Breast epithelium (tissue), 3 donors: ENCODE results near the gene PNPLA7.

Experiments used
- POLR2A ChIP-seq: fragments of 450-650 bp; IDR thresholded peaks from one replicate; pipeline ENCODE4 v1.6.1; 2016; ENCODE audit warnings: antibody characterized with exemption, mild to moderate bottlenecking, moderate library complexity
- TF ChIP-seq, protein P1 (sequence below), 3 donors: fragments of 450-650 bp; IDR thresholded peaks; one replicate each; pipeline ENCODE4 v1.5.1; 2016 to 2017; ENCODE audit warnings: antibody characterized with exemption in 3 of 3, mild to moderate bottlenecking in 3 of 3, moderate library complexity in 3 of 3

DNA sequence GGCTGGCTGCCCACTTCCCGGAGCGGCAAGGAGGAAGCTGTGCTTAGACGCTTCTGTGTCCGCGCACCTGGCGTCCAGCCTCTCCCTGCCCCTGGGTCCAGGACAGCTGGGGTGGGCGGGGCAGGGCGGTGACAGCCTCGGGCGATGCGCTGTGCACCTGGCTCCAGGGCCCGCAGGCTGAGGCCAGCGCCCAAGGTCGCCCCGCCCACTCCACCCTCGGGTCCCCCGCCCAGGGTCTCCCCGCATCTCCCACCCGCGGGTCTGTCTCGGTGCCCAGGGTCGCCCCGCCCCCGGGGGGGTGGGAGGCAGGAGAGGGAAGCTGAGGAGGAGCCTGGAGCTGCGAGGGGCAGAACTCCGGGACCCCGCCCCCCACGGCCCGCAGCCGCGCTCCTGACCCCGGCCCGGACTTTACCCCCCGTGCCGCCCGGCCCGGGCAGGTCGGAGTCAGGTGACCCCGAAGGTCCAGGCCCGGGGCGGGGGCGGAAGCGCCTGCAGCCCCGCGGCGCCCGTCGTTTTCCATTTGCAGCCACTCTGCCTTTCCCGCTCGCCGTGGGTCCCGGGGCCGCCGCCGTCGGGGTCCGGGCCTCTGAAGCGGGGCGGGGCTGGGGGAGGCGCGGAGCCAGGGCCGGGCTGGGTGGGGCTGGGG, 108.8 kb downstream of the PNPLA7 start, which contains the start of gene ENTPD8:
- TF ChIP-seq, protein P1, sequence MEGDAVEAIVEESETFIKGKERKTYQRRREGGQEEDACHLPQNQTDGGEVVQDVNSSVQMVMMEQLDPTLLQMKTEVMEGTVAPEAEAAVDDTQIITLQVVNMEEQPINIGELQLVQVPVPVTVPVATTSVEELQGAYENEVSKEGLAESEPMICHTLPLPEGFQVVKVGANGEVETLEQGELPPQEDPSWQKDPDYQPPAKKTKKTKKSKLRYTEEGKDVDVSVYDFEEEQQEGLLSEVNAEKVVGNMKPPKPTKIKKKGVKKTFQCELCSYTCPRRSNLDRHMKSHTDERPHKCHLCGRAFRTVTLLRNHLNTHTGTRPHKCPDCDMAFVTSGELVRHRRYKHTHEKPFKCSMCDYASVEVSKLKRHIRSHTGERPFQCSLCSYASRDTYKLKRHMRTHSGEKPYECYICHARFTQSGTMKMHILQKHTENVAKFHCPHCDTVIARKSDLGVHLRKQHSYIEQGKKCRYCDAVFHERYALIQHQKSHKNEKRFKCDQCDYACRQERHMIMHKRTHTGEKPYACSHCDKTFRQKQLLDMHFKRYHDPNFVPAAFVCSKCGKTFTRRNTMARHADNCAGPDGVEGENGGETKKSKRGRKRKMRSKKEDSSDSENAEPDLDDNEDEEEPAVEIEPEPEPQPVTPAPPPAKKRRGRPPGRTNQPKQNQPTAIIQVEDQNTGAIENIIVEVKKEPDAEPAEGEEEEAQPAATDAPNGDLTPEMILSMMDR (IDR thresholded peaks at IDR 0.05), result no peak
- TF ChIP-seq POLR2A, result no peak
